SK-N-SH (cell line): ENCODE results near the gene ASTN2. TPM values are rescaled to one million over a fixed set of nuclear protein-coding genes. Genes with fewer than 3 reads are reported as not detected.

Source experiments
- CTCF ChIA-PET: fragments of 300-600, 350-600 bp; formaldehyde crosslinking; extraction: SDS; loops from one replicate; lab custom pipeline; 2021; lab: Yijun Ruan, JAX
- POLR2A ChIA-PET: fragments of 350-600 bp; sonication (Branson Sonifier 250); formaldehyde crosslinking; extraction: SDS; loops from one replicate; lab custom pipeline; 2020; ENCODE audit warnings: antibody characterized with exemption, inconsistent platforms; lab: Yijun Ruan, JAX
- DNase-seq: peaks from one replicate; pipeline ENCODE4 v3.0.0; 2012
- H2AFZ ChIP-seq: fragments of 200-600 bp; sonication (generic); 2 replicates; pipeline ENCODE4 v1.8.1; 2016; ENCODE audit warnings: antibody characterized with exemption, mild to moderate bottlenecking, low read depth
- H3F3A ChIP-seq: fragments of 200-600 bp; sonication (generic); replicated peaks from 2 replicates; pipeline ENCODE3; 2016; ENCODE audit warnings: antibody characterized with exemption, mild to moderate bottlenecking; ENCODE audit not compliant: insufficient read depth
- H3K27ac ChIP-seq, 2 experiments: fragments of 200-500 bp in 1 of 2; fragments of 200-600 bp in 1 of 2; sonication (Bioruptor generic) in 1 of 2; sonication (generic), shearing (Covaris generic) in 1 of 2; 2 replicates each; pipeline versions ENCODE4 v1.5.1 to v1.6.1; 2014 to 2016; ENCODE audit warnings: low read depth in 2 of 2, inconsistent platforms in 1 of 2, low read length in 1 of 2, mild to moderate bottlenecking in 1 of 2, mixed read lengths in 1 of 2
- H3K27me3 ChIP-seq: fragments of 200-600 bp; sonication (generic), shearing (Covaris generic); 2 replicates; pipeline ENCODE4 v1.6.1; 2016; ENCODE audit warnings: mixed run types; ENCODE audit not compliant: insufficient read depth
- H3K36me3 ChIP-seq, 2 experiments: fragments of 200-500 bp in 1 of 2; fragments of 200-600 bp in 1 of 2; sonication (Bioruptor generic) in 1 of 2; sonication (generic) in 1 of 2; replicated peaks in 1 of 2; 2 replicates each; pipeline versions ENCODE3 to v1.5.1; 2014 to 2016; ENCODE audit warnings: low read length in 1 of 2, mild to moderate bottlenecking in 1 of 2; ENCODE audit not compliant: insufficient read depth in 2 of 2, control insufficient read depth in 1 of 2
- H3K4me1 ChIP-seq, 2 experiments: fragments of 200-500 bp in 1 of 2; fragments of 200-600 bp in 1 of 2; sonication (Bioruptor generic) in 1 of 2; sonication (generic), shearing (Covaris generic) in 1 of 2; 2 replicates each; pipeline versions ENCODE4 v1.5.1 to v1.6.1; 2014 to 2016; ENCODE audit warnings: low read depth in 1 of 2, low read length in 1 of 2, mixed run types in 1 of 2; ENCODE audit not compliant: insufficient read depth in 2 of 2, control insufficient read depth in 1 of 2
- H3K4me2 ChIP-seq: fragments of 200-600 bp; sonication (generic), shearing (Covaris generic); 2 replicates; pipeline ENCODE4 v1.6.1; 2017; ENCODE audit warnings: mixed run types
- H3K4me3 ChIP-seq, 2 experiments: fragments of 200-500 bp in 1 of 2; fragments of 200-600 bp in 1 of 2; sonication (Bioruptor generic) in 1 of 2; sonication (generic), shearing (Covaris generic) in 1 of 2; 2 replicates each; pipeline versions ENCODE4 v1.5.1 to v1.8.1; 2014 to 2016; ENCODE audit warnings: low read depth in 2 of 2, inconsistent platforms in 1 of 2, low read length in 1 of 2, mild to moderate bottlenecking in 1 of 2, mixed read lengths in 1 of 2, moderate library complexity in 1 of 2
- H3K79me2 ChIP-seq: fragments of 200-600 bp; sonication (generic); 2 replicates; pipeline ENCODE4 v1.8.1; 2017; ENCODE audit warnings: mild to moderate bottlenecking; ENCODE audit not compliant: insufficient read depth
- H3K9ac ChIP-seq: fragments of 200-600 bp; sonication (generic); 2 replicates; pipeline ENCODE4 v1.6.1; 2017; ENCODE audit warnings: mixed run types
- H3K9me2 ChIP-seq: fragments of 200-600 bp; sonication (generic); 2 replicates; pipeline ENCODE4 v1.6.1; 2017; ENCODE audit warnings: mixed run types
- H3K9me3 ChIP-seq: fragments of 200-600 bp; sonication (generic); 2 replicates; pipeline ENCODE4 v1.6.1; 2017; ENCODE audit warnings: mixed run types, mild to moderate bottlenecking, moderate library complexity
- H4K20me1 ChIP-seq: fragments of 200-600 bp; sonication (generic); 2 replicates; pipeline ENCODE4 v1.6.1; 2017; ENCODE audit warnings: mild to moderate bottlenecking, mixed run types; ENCODE audit not compliant: insufficient read depth
- CTCF ChIP-seq: fragments of 200-600 bp; sonication (generic); IDR thresholded peaks from 2 replicates; pipeline ENCODE4 v1.6.1; 2017; ENCODE audit warnings: antibody characterized with exemption, mild to moderate bottlenecking, moderate library complexity
- FOXM1 ChIP-seq: IDR thresholded peaks from 2 replicates; pipeline ENCODE4 v1.4.0; 2012; ENCODE audit warnings: low read depth, mild to moderate bottlenecking
- GABPA ChIP-seq: IDR thresholded peaks from 2 replicates; pipeline ENCODE4 v1.4.0; 2012; ENCODE audit warnings: low read depth, mild to moderate bottlenecking
- GATA2 ChIP-seq: sonication (generic); formaldehyde crosslinking; IDR thresholded peaks from 2 replicates; pipeline ENCODE4 v1.5.0; 2020; ENCODE audit warnings: mild to moderate bottlenecking, missing genetic modification reagents
- MEF2A ChIP-seq: IDR thresholded peaks from 2 replicates; pipeline ENCODE4 v1.4.0; 2012; ENCODE audit warnings: low read depth, borderline replicate concordance
- MXI1 ChIP-seq: IDR thresholded peaks from 2 replicates; pipeline ENCODE4 v1.6.1; 2012; ENCODE audit warnings: mild to moderate bottlenecking, low read depth, low read length, improper control_type of control experiment
- NFIC ChIP-seq: IDR thresholded peaks from 2 replicates; pipeline ENCODE4 v1.4.0; 2012; ENCODE audit warnings: borderline replicate concordance
- RAD21 ChIP-seq: IDR thresholded peaks from 2 replicates; pipeline ENCODE4 v1.6.1; 2012; ENCODE audit warnings: mild to moderate bottlenecking, low read length
- RXRA ChIP-seq: IDR thresholded peaks from 2 replicates; pipeline ENCODE4 v1.4.0; 2012; ENCODE audit warnings: low read depth, mild to moderate bottlenecking, borderline replicate concordance
- SMC3 ChIP-seq: IDR thresholded peaks from 2 replicates; pipeline ENCODE4 v1.6.1; 2012; ENCODE audit warnings: low read depth, low read length, improper control_type of control experiment
- TAF1 ChIP-seq: IDR thresholded peaks from 2 replicates; pipeline ENCODE4 v1.6.1; 2012; ENCODE audit warnings: low read depth, mild to moderate bottlenecking, low read length, moderate library complexity, borderline replicate concordance
- TEAD4 ChIP-seq: IDR thresholded peaks from 2 replicates; pipeline ENCODE4 v1.4.0; 2012; ENCODE audit warnings: mild to moderate bottlenecking, borderline replicate concordance; ENCODE audit not compliant: insufficient read depth
- USF1 ChIP-seq: IDR thresholded peaks from 2 replicates; pipeline ENCODE4 v1.4.0; 2012; ENCODE audit warnings: low read depth, borderline replicate concordance
- USF2 ChIP-seq: fragments of 150-350 bp; IDR thresholded peaks from 2 replicates; pipeline ENCODE4 v1.6.1; 2017; ENCODE audit warnings: antibody characterized with exemption, low read length, low read depth, borderline replicate concordance
- YY1 ChIP-seq: IDR thresholded peaks from 2 replicates; pipeline ENCODE4 v1.4.0; 2012; ENCODE audit warnings: low read depth, mild to moderate bottlenecking
- ZBTB33 ChIP-seq: IDR thresholded peaks from 2 replicates; pipeline ENCODE4 v1.4.0; 2012; ENCODE audit warnings: low read depth, borderline replicate concordance
- polyA plus RNA-seq, 3 experiments: library from polyadenylated mRNA; depleted of rRNA; stranded (reverse); fragments of >200 nt; gene quantifications; 2 replicates each; pipeline ENCODE4 v1.2.3, GENCODE V29; 2012

The ASTN2 gene
- polyA plus RNA-seq, 1 of the 3 experiments (the other 2 are of a cell fraction): 6.6 TPM

- Histone ChIP-seq H3F3A (no peaks in the 10 kb centered on the region), H3K9me2 (no peaks in the 10 kb centered on the region), H3K27me3 (no peaks in the 10 kb centered on the region), H4K20me1 (no peaks in the 10 kb centered on the region), H3K4me1 (no peaks in the 10 kb centered on the region), H3K27ac (no peak overlapping the region), H3K4me2 (no peak overlapping the region), H3K79me2 (no peaks in the 10 kb centered on the region), H3K4me3 (no peak overlapping the region), H3K9me3 (no peaks in the 10 kb centered on the region), H2AFZ (no peak overlapping the region), H3K36me3 (no peaks in the 10 kb centered on the region), H3K9ac (no peak overlapping the region)
- no peak for DNase-seq
- ChIA-PET POLR2A (no interaction called here), CTCF (interaction anchor here (2.0 kb wide), 1 partner anchor 20 kb away, joined by 4 read pairs; no protein-coding TSS in a partner anchor)
- TF ChIP-seq MEF2A: no peak
- no peak for TF ChIP-seq TAF1
- no peak for TF ChIP-seq FOXM1
- TF ChIP-seq RXRA: no peak
- no peak for TF ChIP-seq NFIC
- TF ChIP-seq ZBTB33: no peak
- TF ChIP-seq RAD21: no peak
- no peak for TF ChIP-seq CTCF
- no peak for TF ChIP-seq GATA2 (CRISPR knock-in tag)
- TF ChIP-seq SMC3: no peak
- TF ChIP-seq GABPA: no peak
- no peak for TF ChIP-seq YY1
- no peak for TF ChIP-seq USF1
- no peak for TF ChIP-seq MXI1
- no peak for TF ChIP-seq TEAD4
- no peak for TF ChIP-seq USF2
Measured at GRCh38 chr9:116515541-116515940, 899.3 kb downstream of the ASTN2 start.
